Upper lobe of right lung (tissue), 1 donor: Measurements from ENCODE around the gene COL13A1. TPM values are rescaled to one million over a fixed set of nuclear protein-coding genes. Genes with fewer than 3 reads are reported as not detected.
A peak's percentile ranks its signal among the peaks of the same experiment; 100 is the strongest.

Source experiments
- ATAC-seq: fragments of 200-7000 bp; cut with Tn5 transposase; one replicate; pipeline ENCODE4 v1.9.1; 2020; ENCODE audit warnings: mild to moderate bottlenecking, moderate library complexity
- DNase-seq: peaks from one replicate; pipeline ENCODE4 v3.0.0-alpha.2; 2020
- H3K27ac ChIP-seq: fragments of 200-600 bp; one replicate; pipeline ENCODE4 v1.8.0; 2022
- H3K27me3 ChIP-seq: fragments of 200-600 bp; one replicate; pipeline ENCODE4 v1.8.0; 2022; ENCODE audit warnings: mild to moderate bottlenecking
- H3K36me3 ChIP-seq: fragments of 200-600 bp; one replicate; pipeline ENCODE4 v1.8.0; 2022
- H3K4me1 ChIP-seq: fragments of 200-600 bp; one replicate; pipeline ENCODE4 v1.8.0; 2022
- H3K4me3 ChIP-seq: fragments of 200-600 bp; one replicate; pipeline ENCODE4 v1.8.0; 2022; ENCODE audit warnings: mild to moderate bottlenecking
- H3K9me3 ChIP-seq: fragments of 200-600 bp; one replicate; pipeline ENCODE4 v1.8.0; 2022
- CTCF ChIP-seq: fragments of 200-600 bp; IDR thresholded peaks from one replicate; pipeline ENCODE4 v1.8.0; 2022; ENCODE audit warnings: antibody characterized with exemption
- intact Hi-C: fragments of 100-400 bp; cut with DNase I; formaldehyde crosslinking; loops from one replicate; pipeline ENCODE4 v1.11.0; 2022
- total RNA-seq: library from RNA; stranded (reverse); fragmentation: NEBNext Ultra II Directional; extraction: Animal tissue kit (Norgen Biotek cat#: 25700); gene quantifications from one replicate; pipeline ENCODE4 v1.2.1, GENCODE V29; 2021
- donor health status: DM: no; HTN: yes; CAD: no; lungs with severe emphysema.

COL13A1 gene
- total RNA-seq, 1 donor from 2014 or later, result 13.5 TPM

- no peaks in the 10 kb centered on the region for H3K4me1 ChIP-seq
- no peak for TF ChIP-seq CTCF
- H3K9me3 ChIP-seq, result no peaks in the 10 kb centered on the region
- intact Hi-C loops, result no loop called here
- H3K4me3 ChIP-seq, result no peak overlapping the region
- ATAC-seq (no peak), DNase-seq (no peak)
- H3K27me3 ChIP-seq, result no peaks in the 10 kb centered on the region
- no peak overlapping the region for H3K27ac ChIP-seq
- H3K36me3 ChIP-seq, result no peaks in the 10 kb centered on the region
Observed at GRCh38 chr10:69919250-69919649, 117.5 kb downstream of the COL13A1 start.

GRCh38 chr10:69925111-69925510 lies 123.4 kb downstream of the COL13A1 start:
- no peaks in the 10 kb centered on the region for H3K36me3 ChIP-seq
- no peak for TF ChIP-seq CTCF
- no peaks in the 10 kb centered on the region for H3K27me3 ChIP-seq
- H3K4me3 ChIP-seq, result no peak overlapping the region
- no peaks in the 10 kb centered on the region for H3K4me1 ChIP-seq
- no peaks in the 10 kb centered on the region for H3K9me3 ChIP-seq
- DNase-seq (no peak), ATAC-seq (no peak)
- intact Hi-C loops, result no loop called here
- H3K27ac ChIP-seq, result no peak overlapping the region

GRCh38 chr10:69928339-69928738 lies 126.6 kb downstream of the COL13A1 start:
- H3K27me3 ChIP-seq, result no peaks in the 10 kb centered on the region
- no peak for ATAC-seq
- intact Hi-C loops, result no loop called here

GRCh38 chr10:69929575-69929974 lies 127.9 kb downstream of the COL13A1 start:
- Histone ChIP-seq H3K9me3 (no peaks in the 10 kb centered on the region), H3K4me1 (no peaks in the 10 kb centered on the region), H3K4me3 (no peak overlapping the region), H3K36me3 (no peaks in the 10 kb centered on the region), H3K27ac (no peak overlapping the region), H3K27me3 (no peaks in the 10 kb centered on the region)
- ATAC-seq (no peak), DNase-seq (no peak)
- no peak for TF ChIP-seq CTCF
- intact Hi-C loops, result no loop called here

More at GRCh38 chr10:69928339-69928738, 126.6 kb downstream of the COL13A1 start:
- H3K36me3 ChIP-seq, result no peaks in the 10 kb centered on the region
- H3K27ac ChIP-seq, result no peak overlapping the region
- no peak for DNase-seq
- no peak for TF ChIP-seq CTCF
- no peaks in the 10 kb centered on the region for H3K9me3 ChIP-seq
- H3K4me3 ChIP-seq, result no peak overlapping the region
- no peaks in the 10 kb centered on the region for H3K4me1 ChIP-seq

- intact Hi-C loops, result no loop called here
- no peak overlapping the region for H3K27ac ChIP-seq
- no peaks in the 10 kb centered on the region for H3K4me1 ChIP-seq
- TF ChIP-seq CTCF, result no peak
- no peaks in the 10 kb centered on the region for H3K9me3 ChIP-seq
- H3K36me3 ChIP-seq, result no peaks in the 10 kb centered on the region
- no peak for ATAC-seq
- H3K27me3 ChIP-seq, result no peaks in the 10 kb centered on the region
- no peak overlapping the region for H3K4me3 ChIP-seq
- DNase-seq, result no peak
Observed at GRCh38 chr10:69934768-69935167, 133.1 kb downstream of the COL13A1 start.

GRCh38 chr10:69936091-69936490 lies 134.4 kb downstream of the COL13A1 start:
- TF ChIP-seq CTCF, result peak; percentile 25
- no peak for DNase-seq
- H3K36me3 ChIP-seq, result no peaks in the 10 kb centered on the region
- H3K4me1 ChIP-seq, result no peaks in the 10 kb centered on the region
- ATAC-seq, result peak; percentile 50
- no peak overlapping the region for H3K27ac ChIP-seq
- no peak overlapping the region for H3K4me3 ChIP-seq
- H3K27me3 ChIP-seq, result no peaks in the 10 kb centered on the region
- no peaks in the 10 kb centered on the region for H3K9me3 ChIP-seq
- intact Hi-C loops, result no loop called here
